MCF 10A (cell line): ENCODE data around the gene ADPRS. TPM values are rescaled to one million over a fixed set of nuclear protein-coding genes. Genes with fewer than 3 reads are reported as not detected.

Experiments used
- BruUV-seq: library from RNA; stranded (reverse); fragments of 400-500 nt; replicated peaks from 2 replicates; lab custom pipeline; 2021; lab: Mats Ljungman, UMichigan
- CTCF ChIA-PET: fragments of 300-600 bp; sonication (Branson Sonifier 250); formaldehyde crosslinking; extraction: SDS; loops from one replicate; lab custom pipeline; 2021; ENCODE audit warnings: antibody characterized with exemption, inconsistent platforms; lab: Yijun Ruan, JAX
- POLR2A ChIA-PET: fragments of 300-600, 350-650 bp; sonication (Branson Sonifier 250); formaldehyde crosslinking; extraction: SDS; loops from one replicate; lab custom pipeline; 2020; ENCODE audit warnings: antibody characterized with exemption, inconsistent platforms; lab: Yijun Ruan, JAX
- DNase-seq: peaks from one replicate; pipeline ENCODE4 v3.0.0-alpha.2; 2018; ENCODE audit not compliant: unreplicated experiment
- H3K27ac Mint-ChIP-seq: one replicate; pipeline ENCODE4 v1.8.0; 2022; ENCODE audit warnings: mild to moderate bottlenecking, low read depth, mixed read lengths; ENCODE audit not compliant: unreplicated experiment
- H3K27me3 Mint-ChIP-seq: one replicate; pipeline ENCODE4 v1.8.0; 2022; ENCODE audit warnings: mixed read lengths; ENCODE audit not compliant: insufficient read depth, unreplicated experiment
- H3K36me3 Mint-ChIP-seq: one replicate; pipeline ENCODE4 v1.8.0; 2022; ENCODE audit warnings: mild to moderate bottlenecking, moderate library complexity, mixed read lengths; ENCODE audit not compliant: insufficient read depth, unreplicated experiment
- H3K4me1 Mint-ChIP-seq: one replicate; pipeline ENCODE4 v1.8.0; 2022; ENCODE audit warnings: mixed read lengths; ENCODE audit not compliant: insufficient read depth, unreplicated experiment
- H3K4me3 Mint-ChIP-seq: one replicate; pipeline ENCODE4 v1.8.0; 2022; ENCODE audit warnings: mild to moderate bottlenecking, moderate library complexity, mixed read lengths; ENCODE audit not compliant: unreplicated experiment
- H3K9me3 Mint-ChIP-seq: one replicate; pipeline ENCODE4 v1.8.0; 2022; ENCODE audit warnings: mixed read lengths; ENCODE audit not compliant: unreplicated experiment
- CTCF ChIP-seq: fragments of 200-600 bp; IDR thresholded peaks from one replicate; pipeline ENCODE4 v1.8.0; 2022; ENCODE audit warnings: antibody characterized with exemption, mild to moderate bottlenecking; ENCODE audit not compliant: unreplicated experiment
- intact Hi-C: fragments of 100-400 bp; cut with micrococcal nuclease; formaldehyde crosslinking; loops from 2 replicates; pipeline ENCODE4 v1.14.1; 2022
- total RNA-seq: library from RNA; stranded (reverse); gene quantifications from 2 replicates; pipeline ENCODE4 v1.2.3, GENCODE V29; 2022

Gene ADPRS
- total RNA-seq, 1 experiment from 2014 or later: 26.4 TPM

GRCh38 chr1:36095760-36096405 lies 7.2 kb downstream of the ADPRS start:
- no peaks in the 10 kb centered on the region for H3K9me3 Mint-ChIP-seq
- no peaks in the 10 kb centered on the region for H3K4me1 Mint-ChIP-seq
- no peak overlapping the region for H3K27ac Mint-ChIP-seq
- ChIA-PET POLR2A (interaction anchor here (0.8 to 1.5 kb wide), 4 partner anchors 22 to 92 kb away, joined by 3 to 4 read pairs (median 4); no protein-coding TSS in a partner anchor), CTCF (interaction anchor here (0.6 to 1.5 kb wide), 9 partner anchors 9 to 270 kb away, joined by 3 to 5 read pairs (median 3); partner anchors contain the start of gene TRAPPC3)
- intact Hi-C loops: no loop called here
- DNase-seq: no peak
- H3K4me3 Mint-ChIP-seq: no peak overlapping the region
- H3K36me3 Mint-ChIP-seq: peaks cover 17% of the 10 kb centered on the region
- no TSS peak for BruUV-seq
- H3K27me3 Mint-ChIP-seq: no peaks in the 10 kb centered on the region
- no peak for TF ChIP-seq CTCF

DNA sequence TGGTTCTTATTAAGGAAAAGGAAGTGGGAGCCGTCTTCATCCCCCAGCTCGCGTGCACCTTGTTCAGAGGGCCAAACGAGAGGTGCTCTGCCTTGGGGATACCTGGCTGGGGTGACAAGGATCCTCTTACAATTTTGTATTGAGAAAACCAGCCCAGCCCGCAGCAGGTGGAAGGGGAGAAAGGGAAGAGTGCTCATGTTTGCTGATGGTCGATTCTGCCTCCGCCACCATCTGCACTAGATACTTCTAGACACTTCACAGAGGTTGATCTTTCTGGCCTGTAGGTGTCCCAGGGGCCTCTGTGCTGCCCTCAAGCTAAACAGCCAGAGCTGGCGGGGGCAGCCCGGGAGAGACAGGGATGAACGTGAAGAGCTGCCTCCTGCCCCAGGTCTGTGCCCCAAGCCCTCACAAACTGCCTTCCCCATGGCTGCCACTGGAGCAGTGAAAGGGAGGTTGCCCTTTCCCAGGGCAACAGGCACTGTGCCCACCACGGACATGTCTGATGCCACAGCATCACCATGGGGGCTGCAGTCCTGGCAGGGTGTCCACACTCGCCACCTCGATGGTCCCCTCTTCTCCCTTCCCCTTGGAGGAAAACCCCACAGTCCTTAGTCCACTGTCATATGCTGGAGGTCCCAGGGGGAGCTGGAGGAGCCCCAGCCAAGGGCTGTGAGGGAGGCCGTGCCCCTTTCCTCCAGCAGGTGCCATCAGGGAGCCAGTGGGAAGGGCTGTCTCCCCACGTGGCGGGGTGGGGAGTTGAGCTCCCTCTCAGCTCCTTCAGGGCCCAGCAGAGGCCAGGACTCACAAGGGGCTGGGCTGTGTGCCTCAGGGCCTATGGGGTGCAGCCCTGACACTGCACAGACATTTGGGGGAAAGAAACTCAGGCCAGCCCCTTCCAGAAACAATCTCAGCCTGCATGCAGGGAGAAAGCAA lies 8.1 kb downstream of the ADPRS start:
- Mint-ChIP-seq H3K36me3 (peaks cover 9% of the 10 kb centered on the region), H3K27ac (no peak overlapping the region), H3K9me3 (no peaks in the 10 kb centered on the region), H3K4me1 (no peaks in the 10 kb centered on the region), H3K4me3 (no peak overlapping the region), H3K27me3 (no peaks in the 10 kb centered on the region)
- no TSS peak for BruUV-seq
- intact Hi-C loops: no loop called here
- TF ChIP-seq CTCF: peak; percentile 25
- POLR2A ChIA-PET: interaction anchor here (0.7 to 0.8 kb wide), 2 partner anchors 21 to 92 kb away, joined by 3 to 4 read pairs; no protein-coding TSS in a partner anchor
- DNase-seq: peak; percentile 16
- CTCF ChIA-PET: interaction anchor here (0.7 to 1.5 kb wide), 5 partner anchors 10 to 210 kb away, joined by 3 to 5 read pairs (median 3); no protein-coding TSS in a partner anchor

DNA sequence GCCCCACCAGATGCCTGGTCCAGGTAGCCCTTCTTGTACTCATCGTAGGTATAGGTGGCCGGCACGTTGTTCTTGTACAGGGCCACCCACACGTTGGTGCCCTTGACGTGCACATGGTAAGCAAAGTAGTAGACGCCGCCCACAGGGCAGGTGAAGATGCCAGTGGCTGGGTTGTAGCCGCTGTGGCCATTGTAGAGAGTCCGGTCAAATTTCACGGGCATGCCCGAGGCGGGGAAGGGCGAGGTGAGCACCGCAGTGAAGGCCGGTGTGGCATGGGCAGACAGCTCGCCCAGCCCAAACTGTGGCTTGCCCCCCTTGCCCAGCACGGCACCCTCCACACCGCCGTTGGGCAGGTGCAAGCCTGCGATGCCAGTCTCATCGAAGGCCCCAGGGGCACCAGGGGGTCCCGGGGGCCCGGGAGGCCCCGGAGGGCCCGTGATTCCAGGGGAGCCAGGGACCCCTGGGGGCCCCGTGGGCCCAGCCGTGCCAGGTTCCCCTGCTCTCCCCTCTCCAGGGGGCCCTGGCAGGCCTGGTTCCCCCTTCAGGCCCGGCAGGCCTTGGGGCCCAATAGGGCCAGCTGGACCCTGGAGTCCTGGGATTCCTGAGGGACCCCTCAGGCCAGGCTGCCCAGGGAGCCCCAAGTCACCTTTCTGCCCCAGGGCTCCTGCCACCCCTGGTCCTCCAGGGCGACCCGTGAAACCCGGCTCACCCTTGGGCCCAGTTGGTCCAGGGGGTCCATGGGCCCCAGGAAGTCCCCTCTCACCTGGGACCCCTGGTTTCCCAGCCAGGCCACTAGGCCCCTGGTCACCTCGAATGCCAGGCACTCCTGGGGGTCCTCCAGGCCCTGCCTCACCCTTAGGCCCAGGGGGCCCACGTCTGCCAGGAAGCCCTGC lies 9.2 kb downstream of the ADPRS start:
- Mint-ChIP-seq H3K27ac (peak overlapping the region; percentile 63), H3K9me3 (no peaks in the 10 kb centered on the region)

More for the DNA sequence above, 9.2 kb downstream of the ADPRS start:
- CTCF ChIA-PET: interaction anchor here (0.5 to 1.5 kb wide), 6 partner anchors 36 to 122 kb away, joined by 3 to 5 read pairs (median 4); no protein-coding TSS in a partner anchor
- no peak for TF ChIP-seq CTCF
- POLR2A ChIA-PET: no interaction called here
- peaks cover 6% of the 10 kb centered on the region for H3K36me3 Mint-ChIP-seq
- H3K27me3 Mint-ChIP-seq: no peaks in the 10 kb centered on the region
- no peaks in the 10 kb centered on the region for H3K4me1 Mint-ChIP-seq
- intact Hi-C loops: loop anchor here (2.0 kb wide), 1 partner anchor 37 kb away; no protein-coding TSS in a partner anchor
- H3K4me3 Mint-ChIP-seq: no peak overlapping the region
- no TSS peak for BruUV-seq
- DNase-seq: no peak
